Measurements from ENCODE around the gene PRR13. TPM values are rescaled to one million over a fixed set of nuclear protein-coding genes. Genes with fewer than 3 reads are reported as not detected.
"Not testable (repeated sequence)": the region's sequence is repeated elsewhere in the genome, so short reads cannot be mapped to it uniquely, and the experiment has no call there.

Gene PRR13
- polyA plus RNA-seq, 3 donors, result 172 to 193 (median 185) TPM

GRCh38 chr12:53462935-53463334 is 21.4 kb downstream of the PRR13 start:
- DNase-seq, result no peak

- no peak for DNase-seq
Observed at GRCh38 chr12:53463802-53464560, 22.4 kb downstream of the PRR13 start.

- no peak for DNase-seq
Observed at GRCh38 chr12:53464685-53465418, 23.3 kb downstream of the PRR13 start.

GRCh38 chr12:53465679-53466078 is 24.1 kb downstream of the PRR13 start:
- DNase-seq, result no peak

GRCh38 chr12:53466640-53467039 is 25.1 kb downstream of the PRR13 start:
- no peak for DNase-seq

GRCh38 chr12:53467082-53467481 is 25.5 kb downstream of the PRR13 start:
- DNase-seq, result no peak

- no peak for DNase-seq
Observed at GRCh38 chr12:53467880-53468279, 26.3 kb downstream of the PRR13 start.

GRCh38 chr12:53468282-53468681 is 26.7 kb downstream of the PRR13 start:
- DNase-seq, result no peak

GRCh38 chr12:53472056-53472582 is 30.6 kb downstream of the PRR13 start:
- DNase-seq, result no peak

GRCh38 chr12:53474077-53474476 is 32.5 kb downstream of the PRR13 start:
- no peak for DNase-seq

GRCh38 chr12:53474819-53475218 is 33.3 kb downstream of the PRR13 start:
- DNase-seq, result no peak

- no peak for DNase-seq
Observed at GRCh38 chr12:53476769-53477209, 35.3 kb downstream of the PRR13 start.

- DNase-seq, result no peak
Observed at GRCh38 chr12:53478865-53479264, 37.3 kb downstream of the PRR13 start.

GRCh38 chr12:53479331-53479730 is 37.8 kb downstream of the PRR13 start:
- no peak for DNase-seq

- DNase-seq, result no peak
Observed at GRCh38 chr12:53480491-53481442, 39.2 kb downstream of the PRR13 start.

GRCh38 chr12:53481458-53481857 is 39.9 kb downstream of the PRR13 start:
- DNase-seq, result not testable (repeated sequence)

GRCh38 chr12:53481939-53482586 is 40.5 kb downstream of the PRR13 start:
- DNase-seq, result no peak

- DNase-seq, result no peak
Observed at GRCh38 chr12:53482626-53483168, 41.2 kb downstream of the PRR13 start.

- no peak for DNase-seq
Observed at GRCh38 chr12:53483225-53483978, 41.9 kb downstream of the PRR13 start.

- DNase-seq, result no peak
Observed at GRCh38 chr12:53483979-53484377, 42.4 kb downstream of the PRR13 start.
